D721Med (cell line): Measurements from ENCODE around the gene DUOXA2.

Experiments
- DNase-seq: peaks from one replicate; pipeline ENCODE4 v3.0.0; 2011; ENCODE audit warnings: low spot score; ENCODE audit not compliant: insufficient read length
- FAIRE-seq: peaks from 2 replicates; lab custom pipeline; 2011; peaks lifted over from hg19 to GRCh38; lab: Jason Lieb, UNC
- TF ChIP-seq, protein P1 (sequence below): IDR thresholded peaks from 2 replicates; pipeline ENCODE4 v1.5.1; 2012; ENCODE audit warnings: mild to moderate bottlenecking, control low read depth; ENCODE audit not compliant: insufficient read depth; ENCODE audit errors: missing control alignments

The DUOXA2 gene

DNA sequence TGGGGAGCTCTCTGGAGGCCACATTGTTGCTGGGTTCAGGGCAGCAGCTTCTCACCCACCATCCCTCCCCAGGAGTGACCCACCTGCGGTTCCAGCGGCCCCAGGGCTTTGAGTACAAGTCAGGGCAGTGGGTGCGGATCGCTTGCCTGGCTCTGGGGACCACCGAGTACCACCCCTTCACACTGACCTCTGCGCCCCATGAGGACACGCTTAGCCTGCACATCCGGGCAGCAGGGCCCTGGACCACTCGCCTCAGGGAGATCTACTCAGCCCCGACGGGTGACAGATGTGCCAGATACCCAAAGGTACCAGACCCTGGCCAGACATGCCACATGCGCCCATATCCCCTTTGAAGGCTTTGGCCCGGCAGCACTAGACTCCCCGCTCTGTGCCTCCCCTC, 47.5 kb downstream of the DUOXA2 start:
- DNase-seq (no peak), FAIRE-seq (no peak)
- TF ChIP-seq, protein P1, sequence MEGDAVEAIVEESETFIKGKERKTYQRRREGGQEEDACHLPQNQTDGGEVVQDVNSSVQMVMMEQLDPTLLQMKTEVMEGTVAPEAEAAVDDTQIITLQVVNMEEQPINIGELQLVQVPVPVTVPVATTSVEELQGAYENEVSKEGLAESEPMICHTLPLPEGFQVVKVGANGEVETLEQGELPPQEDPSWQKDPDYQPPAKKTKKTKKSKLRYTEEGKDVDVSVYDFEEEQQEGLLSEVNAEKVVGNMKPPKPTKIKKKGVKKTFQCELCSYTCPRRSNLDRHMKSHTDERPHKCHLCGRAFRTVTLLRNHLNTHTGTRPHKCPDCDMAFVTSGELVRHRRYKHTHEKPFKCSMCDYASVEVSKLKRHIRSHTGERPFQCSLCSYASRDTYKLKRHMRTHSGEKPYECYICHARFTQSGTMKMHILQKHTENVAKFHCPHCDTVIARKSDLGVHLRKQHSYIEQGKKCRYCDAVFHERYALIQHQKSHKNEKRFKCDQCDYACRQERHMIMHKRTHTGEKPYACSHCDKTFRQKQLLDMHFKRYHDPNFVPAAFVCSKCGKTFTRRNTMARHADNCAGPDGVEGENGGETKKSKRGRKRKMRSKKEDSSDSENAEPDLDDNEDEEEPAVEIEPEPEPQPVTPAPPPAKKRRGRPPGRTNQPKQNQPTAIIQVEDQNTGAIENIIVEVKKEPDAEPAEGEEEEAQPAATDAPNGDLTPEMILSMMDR: no peak

DNA sequence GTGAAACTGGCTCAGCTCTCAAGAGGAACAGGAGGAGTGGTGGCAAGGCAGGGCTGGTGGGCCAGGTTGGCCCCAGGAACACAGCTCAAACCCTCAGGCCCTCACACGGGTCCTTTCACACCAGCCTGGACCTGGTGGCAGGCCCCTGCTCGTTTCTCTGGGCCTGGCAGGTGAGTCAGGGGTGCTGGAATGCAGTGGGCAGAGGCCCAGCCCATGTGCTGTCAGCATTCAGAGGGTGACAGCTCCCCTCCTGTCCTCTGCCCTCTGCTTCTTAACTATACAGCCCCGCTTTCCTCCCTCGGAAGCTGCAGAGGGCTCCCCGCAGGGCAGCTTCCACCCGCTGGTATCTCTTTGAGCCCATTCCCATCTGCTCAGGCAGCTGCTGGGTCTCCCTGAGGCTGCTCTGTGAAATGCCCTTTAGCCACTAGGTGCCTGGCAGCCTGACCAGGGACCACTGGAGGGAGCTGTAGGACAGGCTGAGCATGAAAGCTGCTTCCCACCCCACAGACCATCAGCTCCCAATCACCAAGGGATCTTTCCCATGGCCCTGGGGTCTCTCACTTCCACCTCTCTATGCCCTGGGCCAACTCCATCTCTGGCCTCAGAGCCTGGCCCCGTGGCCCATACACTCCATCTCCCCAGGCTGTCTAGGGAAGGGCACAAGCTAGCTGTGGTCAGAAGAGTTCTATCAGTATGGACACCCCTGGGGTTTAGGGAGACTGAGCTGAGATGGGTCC, 48.8 kb downstream of the DUOXA2 start:
- TF ChIP-seq, protein P1: peak; percentile 96
- FAIRE-seq (no peak), DNase-seq (peak; percentile 96)

DNA sequence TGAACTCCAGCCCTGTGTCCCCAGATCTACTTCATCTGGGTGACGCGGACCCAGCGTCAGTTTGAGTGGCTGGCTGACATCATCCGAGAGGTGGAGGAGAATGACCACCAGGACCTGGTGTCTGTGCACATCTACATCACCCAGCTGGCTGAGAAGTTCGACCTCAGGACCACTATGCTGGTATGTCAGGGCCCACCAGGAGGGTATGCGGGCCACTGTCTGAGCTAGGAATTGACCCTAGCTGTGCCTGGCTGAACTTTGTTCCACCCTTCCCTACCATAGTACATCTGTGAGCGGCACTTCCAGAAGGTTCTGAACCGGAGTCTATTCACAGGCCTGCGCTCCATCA, 49.4 kb downstream of the DUOXA2 start:
- TF ChIP-seq, protein P1: no peak
- FAIRE-seq: no peak
- no peak for DNase-seq

DNA sequence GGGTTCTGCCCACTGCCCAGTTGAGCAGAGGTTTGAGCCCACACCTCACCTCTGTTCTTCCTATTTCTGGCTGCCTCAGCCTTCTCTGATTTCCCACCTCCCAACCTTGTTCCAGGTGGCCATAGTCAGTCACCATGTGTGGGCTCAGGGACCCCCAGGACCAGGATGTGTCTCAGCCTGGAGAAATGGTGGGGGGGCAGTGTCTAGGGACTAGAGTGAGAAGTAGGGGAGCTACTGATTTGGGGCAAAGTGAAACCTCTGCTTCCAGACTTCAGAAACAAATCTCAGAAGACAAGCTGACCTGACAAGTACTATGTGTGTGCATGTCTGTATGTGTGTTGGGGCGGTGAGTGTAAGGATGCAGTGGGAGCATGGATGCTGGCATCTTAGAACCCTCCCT, 50.8 kb downstream of the DUOXA2 start:
- no peak for FAIRE-seq
- no peak for DNase-seq
- TF ChIP-seq, protein P1: no peak

DNA sequence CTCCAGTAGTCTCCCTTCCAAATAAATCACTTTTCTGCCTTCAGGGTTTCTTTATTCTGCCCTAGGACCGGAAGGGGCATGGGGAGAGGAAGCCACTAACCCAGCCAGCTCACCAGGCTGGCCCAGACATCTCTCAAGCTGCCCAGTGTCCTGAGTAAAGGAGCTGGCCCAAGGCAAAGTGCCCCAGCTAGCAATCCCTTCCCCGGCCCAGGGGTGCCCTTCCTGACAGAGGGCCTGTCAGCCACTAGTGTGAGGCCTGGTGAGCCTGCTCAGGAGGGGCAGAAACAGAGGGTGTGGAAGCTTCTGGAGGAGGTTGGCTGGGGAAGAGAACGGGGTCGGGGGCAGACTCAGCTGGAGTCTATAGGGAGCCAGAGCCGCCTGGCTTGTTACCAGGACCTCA, 51.4 kb downstream of the DUOXA2 start:
- FAIRE-seq: no peak

DNA sequence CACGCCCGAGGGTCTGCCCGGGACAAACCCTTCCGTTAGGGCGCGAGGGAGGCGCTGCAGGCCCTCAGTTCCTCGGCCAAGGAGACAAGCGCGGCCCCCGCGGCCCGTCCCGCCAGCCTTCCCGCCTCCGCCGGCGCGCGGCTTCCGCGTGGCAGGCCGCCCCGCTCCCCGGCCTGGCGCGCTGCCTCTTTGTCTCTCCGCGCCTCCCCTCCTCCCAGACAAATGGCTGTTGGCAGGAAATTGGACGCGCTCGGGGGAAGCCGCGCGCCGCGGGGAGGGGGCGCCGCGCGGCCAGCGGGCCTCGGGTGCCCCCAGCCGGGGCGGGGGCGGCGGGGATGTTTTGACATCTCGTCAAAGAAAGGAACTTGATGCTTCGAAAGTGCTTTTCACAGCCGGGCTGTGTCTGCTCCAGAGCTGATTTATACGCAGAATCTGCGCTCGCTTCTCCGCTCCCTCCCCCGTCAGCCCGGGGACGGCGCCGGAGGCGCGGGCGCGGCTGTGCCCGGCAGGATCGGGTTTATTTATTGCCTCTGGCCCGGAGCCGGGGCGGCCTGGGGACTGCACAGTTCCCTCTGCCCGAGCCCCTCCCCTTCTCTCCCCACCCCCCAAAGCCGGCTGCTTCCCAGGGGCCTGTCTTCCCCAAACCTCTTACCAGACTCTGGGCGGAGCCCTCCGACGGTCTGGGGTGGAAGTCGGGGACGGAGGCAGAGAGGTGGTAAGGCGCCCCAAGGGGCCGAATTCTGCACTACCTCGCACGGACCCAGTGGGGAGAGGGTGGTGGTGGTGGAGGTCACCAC, 52.9 kb downstream of the DUOXA2 start:
- FAIRE-seq: no peak
- peak; percentile 55 for DNase-seq
- TF ChIP-seq, protein P1: peak; percentile 38

More for the DNA sequence above, 51.4 kb downstream of the DUOXA2 start:
- TF ChIP-seq, protein P1: no peak
- DNase-seq: no peak
